IMR-90 (cell line): ENCODE measurements around the gene NEK6. TPM values are rescaled to one million over a fixed set of nuclear protein-coding genes. Genes with fewer than 3 reads are reported as not detected.
"Not testable (repeated sequence)": the region's sequence is repeated elsewhere in the genome, so short reads cannot be mapped to it uniquely, and the experiment has no call there.

Experiments used
- ATAC-seq: fragments of 200-7000 bp; cut with Tn5 transposase; 2 replicates; pipeline ENCODE4 v1.9.1; 2020; ENCODE audit warnings: low read depth, mild to moderate bottlenecking, moderate library complexity
- BruUV-seq: library from RNA; stranded (reverse); fragments of 400-500 nt; replicated peaks from 2 replicates; lab custom pipeline; 2021; lab: Mats Ljungman, UMichigan
- CTCF ChIA-PET: fragments of 300-600 bp; formaldehyde crosslinking; extraction: SDS; loops from one replicate; lab custom pipeline; 2021; ENCODE audit warnings: antibody characterized with exemption; lab: Yijun Ruan, JAX
- POLR2A ChIA-PET: fragments of 300-600 bp; sonication (Branson Sonifier 250); formaldehyde crosslinking; loops from one replicate; lab custom pipeline; 2022; ENCODE audit warnings: antibody characterized with exemption; ENCODE audit not compliant: unreplicated experiment; lab: Charles Lee
- DNase-seq: peaks from one replicate; pipeline ENCODE4 v3.0.0; 2013
- H2AFZ ChIP-seq: replicated peaks from 2 replicates; pipeline ENCODE3; 2013; ENCODE audit warnings: low read length, mild to moderate bottlenecking; ENCODE audit not compliant: poor library complexity
- H2AK5ac ChIP-seq: 2 replicates; pipeline ENCODE4 v1.6.1; 2013; ENCODE audit warnings: low read depth, low read length, inconsistent platforms
- H2AK9ac ChIP-seq: replicated peaks from 2 replicates; pipeline ENCODE3; 2013; ENCODE audit warnings: mild to moderate bottlenecking, low read depth, low read length, moderate library complexity; ENCODE audit not compliant: poor library complexity
- H2BK120ac ChIP-seq: 2 replicates; pipeline ENCODE4 v1.6.1; 2013; ENCODE audit warnings: low read depth, low read length, inconsistent platforms
- H2BK15ac ChIP-seq: 3 replicates; pipeline ENCODE4 v1.6.1; 2013; ENCODE audit warnings: low read depth, low read length, inconsistent platforms
- H2BK20ac ChIP-seq: 2 replicates; pipeline ENCODE4 v1.6.1; 2013; ENCODE audit warnings: low read depth, mild to moderate bottlenecking, inconsistent platforms, low read length, moderate library complexity
- H2BK5ac ChIP-seq: 2 replicates; pipeline ENCODE4 v1.6.1; 2013; ENCODE audit warnings: mild to moderate bottlenecking, low read depth, low read length, inconsistent platforms; ENCODE audit not compliant: poor library complexity, severe bottlenecking
- H3K14ac ChIP-seq: replicated peaks from 2 replicates; pipeline ENCODE4 v1.6.1; 2013; ENCODE audit warnings: low read depth, low read length, inconsistent platforms
- H3K18ac ChIP-seq: 2 replicates; pipeline ENCODE4 v1.6.1; 2013; ENCODE audit warnings: low read depth, low read length, control low read depth
- H3K23ac ChIP-seq: 2 replicates; pipeline ENCODE4 v1.6.1; 2013; ENCODE audit warnings: low read depth, low read length, inconsistent platforms
- H3K27ac ChIP-seq: 2 replicates; pipeline ENCODE4 v1.5.1; 2013; ENCODE audit warnings: mild to moderate bottlenecking, control low read depth, low read length; ENCODE audit not compliant: insufficient read depth
- H3K27me3 ChIP-seq: 2 replicates; pipeline ENCODE4 v1.6.1; 2013; ENCODE audit warnings: low read length; ENCODE audit not compliant: control insufficient read depth, insufficient read depth
- H3K36me3 ChIP-seq: 2 replicates; pipeline ENCODE4 v1.6.1; 2013; ENCODE audit warnings: low read length, mixed read lengths; ENCODE audit not compliant: control insufficient read depth, insufficient read depth
- H3K4ac ChIP-seq: 2 replicates; pipeline ENCODE4 v1.6.1; 2013; ENCODE audit warnings: low read depth, low read length, inconsistent platforms
- H3K4me1 ChIP-seq: 2 replicates; pipeline ENCODE4 v1.6.1; 2013; ENCODE audit warnings: low read length, mixed read lengths; ENCODE audit not compliant: control insufficient read depth, insufficient read depth
- H3K4me2 ChIP-seq: 2 replicates; pipeline ENCODE4 v1.6.1; 2013; ENCODE audit warnings: low read depth, mild to moderate bottlenecking, control low read depth, low read length, moderate library complexity
- H3K4me3 ChIP-seq: 2 replicates; pipeline ENCODE4 v1.5.1; 2013; ENCODE audit warnings: low read depth, mild to moderate bottlenecking, control low read depth, low read length, moderate library complexity; ENCODE audit not compliant: insufficient read depth
- H3K56ac ChIP-seq: 2 replicates; pipeline ENCODE4 v1.6.1; 2013; ENCODE audit warnings: low read length, inconsistent platforms; ENCODE audit not compliant: insufficient read depth; ENCODE audit errors: extremely low read depth
- H3K79me1 ChIP-seq, 2 experiments: 2 replicates each; pipeline ENCODE4 v1.6.1; 2013; ENCODE audit warnings: low read length in 2 of 2, inconsistent platforms in 1 of 2, low read depth in 1 of 2
- H3K9ac ChIP-seq: 2 replicates; pipeline ENCODE4 v1.6.1; 2013; ENCODE audit warnings: low read depth, low read length, control low read depth
- H3K9me1 ChIP-seq: 2 replicates; pipeline ENCODE4 v1.6.1; 2013; ENCODE audit warnings: low read length, inconsistent platforms; ENCODE audit not compliant: insufficient read depth
- H3K9me3 ChIP-seq: 2 replicates; pipeline ENCODE4 v1.6.1; 2013; ENCODE audit warnings: low read length; ENCODE audit not compliant: control insufficient read depth, insufficient read depth
- H4K20me1 ChIP-seq: 2 replicates; pipeline ENCODE4 v1.6.1; 2013; ENCODE audit warnings: low read length, inconsistent platforms; ENCODE audit not compliant: insufficient read depth
- H4K5ac ChIP-seq: 2 replicates; pipeline ENCODE4 v1.6.1; 2013; ENCODE audit warnings: mild to moderate bottlenecking, low read depth, low read length, control low read depth
- H4K8ac ChIP-seq, 2 experiments: 2 replicates each; pipeline ENCODE4 v1.6.1; 2013; ENCODE audit warnings: low read depth in 2 of 2, low read length in 2 of 2, control low read depth in 1 of 2, inconsistent platforms in 1 of 2
- H4K91ac ChIP-seq: 2 replicates; pipeline ENCODE4 v1.6.1; 2013; ENCODE audit warnings: low read depth, low read length, inconsistent platforms; ENCODE audit not compliant: insufficient read depth
- CEBPB ChIP-seq: IDR thresholded peaks from 2 replicates; pipeline ENCODE4 v1.6.1; 2012; ENCODE audit warnings: low read depth, low read length, improper control_type of control experiment
- CTCF ChIP-seq: conservative IDR thresholded peaks from 2 replicates; pipeline ENCODE4 v1.5.1; 2012; ENCODE audit warnings: mild to moderate bottlenecking, low read depth, low read length, improper control_type of control experiment
- RAD21 ChIP-seq: IDR thresholded peaks from 2 replicates; pipeline ENCODE4 v1.6.1; 2012; ENCODE audit warnings: low read length, improper control_type of control experiment
- RFX5 ChIP-seq: IDR thresholded peaks from 2 replicates; pipeline ENCODE4 v1.8.0; 2012; ENCODE audit warnings: low read depth, mild to moderate bottlenecking, low read length, moderate library complexity
- WGBS, 2 experiments: methylation state at CpG; one replicate each; pipeline versions ENCODE4 v1.1.5 to v1.1.7; 2013; ENCODE audit warnings: missing lambda C conversion rate in 2 of 2; ENCODE audit not compliant: insufficient read length in 1 of 2; ENCODE audit errors: extremely low coverage in 2 of 2; 5-methylcytosine and 5-hydroxymethylcytosine counted together
- dilution Hi-C: fragments of 300-500 bp; cut with HindIII; formaldehyde crosslinking; loops from one replicate; pipeline ENCODE4 v1.14.3; 2018; ENCODE audit warnings: low sequenced_read_pairs; ENCODE audit not compliant: unreplicated experiment
- in situ Hi-C: fragments of 300-500 bp; cut with MboI; formaldehyde crosslinking; loops from 3 replicates; pipeline ENCODE4 v1.14.3; 2019; ENCODE audit warnings: low sequenced_read_pairs, inconsistent platforms, mixed read lengths
- intact Hi-C: fragments of 100-400 bp; cut with micrococcal nuclease; formaldehyde crosslinking; loops from 2 replicates; pipeline ENCODE4 v1.10.0; 2022
- polyA plus RNA-seq, 3 experiments: library from polyadenylated mRNA; depleted of rRNA; stranded (reverse); fragments of >200 nt; gene quantifications; 2 replicates each; pipeline ENCODE4 v1.2.3, GENCODE V29; 2012; ENCODE audit warnings: low replicate concordance in 1 of 3
- total RNA-seq: library from RNA; depleted of rRNA; stranded (reverse); fragments of >200 nt; gene quantifications from 2 replicates; pipeline ENCODE4 v1.2.3, GENCODE V29; 2012

The NEK6 gene
- total and polyA plus RNA-seq, 2 of the 4 experiments (the other 2 are of a cell fraction), result 79.9 to 112 TPM

GRCh38 chr9:124251605-124252378, 6.0 kb upstream of the NEK6 start:
- ChIA-PET POLR2A (no interaction called here), CTCF (no interaction called here)
- Histone ChIP-seq H3K4me2 (peak overlapping the region; percentile 42), H3K9me1 (peaks cover 7% of the 10 kb centered on the region; the same call in 1 of the 2 replicates), H2AK5ac (peak overlapping the region; percentile 76), H4K91ac (peak overlapping the region; percentile 88), H3K36me3 (no peaks in the 10 kb centered on the region), H4K8ac (peak overlapping the region; percentile 87 to 94), H3K18ac (peak overlapping the region; percentile 75), H3K4ac (peak overlapping the region; percentile 86), H3K79me1 (peaks cover 0 to 12% of the 10 kb centered on the region in 2 experiments; a peak in 2 of 4 replicates), H3K9ac (peak overlapping the region; percentile 60; the same call in 1 of the 2 replicates), H2BK5ac (peak overlapping the region; percentile 75), H4K20me1 (no peaks in the 10 kb centered on the region), H3K4me3 (no peak overlapping the region), H2BK20ac (peak overlapping the region; percentile 93), H3K27me3 (no peaks in the 10 kb centered on the region), H3K4me1 (peaks cover 14% of the 10 kb centered on the region), H3K27ac (peak overlapping the region; percentile 63), H3K23ac (peak overlapping the region; percentile 78), H4K5ac (peak overlapping the region; percentile 82), H3K9me3 (no peaks in the 10 kb centered on the region), H3K14ac (peak overlapping the region; percentile 75), H2BK120ac (peak overlapping the region; percentile 92), H2BK15ac (peak overlapping the region; percentile 83; the same call in 2 of the 3 replicates), H2AFZ (peak overlapping the region; percentile 88), H2AK9ac (peak overlapping the region; percentile 80), H3K56ac (peak overlapping the region; percentile 35; the same call in 1 of the 2 replicates)
- intact Hi-C loops, result loop anchor here (10.0 kb wide), 3 partner anchors 197 to 707 kb away; no protein-coding TSS in a partner anchor
- BruUV-seq, result no TSS peak
- ATAC-seq, result peak; percentile 86
- TF ChIP-seq CTCF, result 0 out of 2 replicates have a peak, but pooled peaks have one; percentile 3
- TF ChIP-seq RFX5, result no peak
- TF ChIP-seq CEBPB, result no peak
- 0 out of 2 replicates have a peak, but pooled peaks have one; percentile 15 for TF ChIP-seq RAD21
- in situ Hi-C loops, result no loop called here
- peak; percentile 78 for DNase-seq
- WGBS, 2 experiments, result 20% methylated on average over 1 of the region's 16 CpGs; no CpG with 5 or more reads in 1 of the 2 experiments
- dilution Hi-C loops, result no loop called here

GRCh38 chr9:124252878-124253277, 4.9 kb upstream of the NEK6 start:
- in situ Hi-C loops, dilution Hi-C loops, H3K23ac ChIP-seq, H3K56ac ChIP-seq, H3K4me2 ChIP-seq, CTCF ChIA-PET, POLR2A ChIA-PET, H2AK9ac ChIP-seq, H2AFZ ChIP-seq, H4K5ac ChIP-seq, H3K14ac ChIP-seq, H4K91ac ChIP-seq, H2BK5ac ChIP-seq, BruUV-seq, H2BK20ac ChIP-seq, H4K20me1 ChIP-seq, H2BK15ac ChIP-seq, H3K4me3 ChIP-seq, ATAC-seq, DNase-seq, H3K9me3 ChIP-seq, H3K27ac ChIP-seq, H4K8ac ChIP-seq, H3K18ac ChIP-seq, H3K36me3 ChIP-seq, H3K9ac ChIP-seq, H2BK120ac ChIP-seq, H3K9me1 ChIP-seq, H3K27me3 ChIP-seq: not testable (repeated sequence)
- Histone ChIP-seq H3K4me1 (peaks cover 21% of the 10 kb centered on the region), H3K79me1 (peaks cover 0 to 20% of the 10 kb centered on the region in 2 experiments; a peak in 3 of 4 replicates), H2AK5ac (peak overlapping the region; percentile 41; the same call in 1 of the 2 replicates), H3K4ac (peak overlapping the region; percentile 65; the same call in 1 of the 2 replicates)
- intact Hi-C loops, result loop anchor here (10.0 kb wide), 3 partner anchors 198 to 708 kb away; no protein-coding TSS in a partner anchor
- WGBS, 2 experiments, result 100% methylated on average over 2 of the region's 8 CpGs; no CpG with 5 or more reads in 1 of the 2 experiments
